Lower leg skin (tissue), 3 donors: ENCODE measurements around the gene PCDHB1.

Experiments
- POLR2A ChIP-seq, 2 donors: fragments of 450-650 bp; IDR thresholded peaks; one replicate each; pipeline ENCODE4 v1.6.1; 2016 to 2017; ENCODE audit warnings: antibody characterized with exemption in 2 of 2, mild to moderate bottlenecking in 1 of 2, moderate library complexity in 1 of 2
- TF ChIP-seq, protein P1 (sequence below), 3 donors: fragments of 450-650 bp; IDR thresholded peaks; one replicate each; pipeline ENCODE4 v1.5.1; 2016; ENCODE audit warnings: antibody characterized with exemption in 3 of 3, mild to moderate bottlenecking in 3 of 3, moderate library complexity in 2 of 3

DNA sequence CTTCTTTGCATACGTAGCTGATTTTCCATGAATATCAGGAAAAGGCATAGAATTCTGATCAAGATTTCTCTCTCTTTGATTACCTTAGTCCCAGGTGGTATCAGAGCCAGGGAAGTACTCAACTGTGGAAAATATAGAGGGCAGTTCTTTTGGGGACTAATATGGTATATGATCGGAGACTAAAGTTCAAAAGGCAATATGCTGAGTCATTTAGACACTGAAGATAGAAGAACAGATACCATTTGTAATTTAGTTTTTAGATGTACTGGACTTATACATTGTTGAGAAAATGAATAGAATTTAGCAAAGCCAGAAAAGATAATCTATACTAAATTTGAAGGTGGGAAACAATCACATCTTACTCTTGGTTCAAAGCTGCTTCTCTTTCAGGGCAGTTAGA is 54.2 kb downstream of the PCDHB1 start:
- TF ChIP-seq, protein P1, sequence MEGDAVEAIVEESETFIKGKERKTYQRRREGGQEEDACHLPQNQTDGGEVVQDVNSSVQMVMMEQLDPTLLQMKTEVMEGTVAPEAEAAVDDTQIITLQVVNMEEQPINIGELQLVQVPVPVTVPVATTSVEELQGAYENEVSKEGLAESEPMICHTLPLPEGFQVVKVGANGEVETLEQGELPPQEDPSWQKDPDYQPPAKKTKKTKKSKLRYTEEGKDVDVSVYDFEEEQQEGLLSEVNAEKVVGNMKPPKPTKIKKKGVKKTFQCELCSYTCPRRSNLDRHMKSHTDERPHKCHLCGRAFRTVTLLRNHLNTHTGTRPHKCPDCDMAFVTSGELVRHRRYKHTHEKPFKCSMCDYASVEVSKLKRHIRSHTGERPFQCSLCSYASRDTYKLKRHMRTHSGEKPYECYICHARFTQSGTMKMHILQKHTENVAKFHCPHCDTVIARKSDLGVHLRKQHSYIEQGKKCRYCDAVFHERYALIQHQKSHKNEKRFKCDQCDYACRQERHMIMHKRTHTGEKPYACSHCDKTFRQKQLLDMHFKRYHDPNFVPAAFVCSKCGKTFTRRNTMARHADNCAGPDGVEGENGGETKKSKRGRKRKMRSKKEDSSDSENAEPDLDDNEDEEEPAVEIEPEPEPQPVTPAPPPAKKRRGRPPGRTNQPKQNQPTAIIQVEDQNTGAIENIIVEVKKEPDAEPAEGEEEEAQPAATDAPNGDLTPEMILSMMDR (IDR thresholded peaks at IDR 0.05) = no peak
- TF ChIP-seq POLR2A (IDR thresholded peaks at IDR 0.05) = no peak
